ENCODE measurements around the gene TMPRSS9. TPM values are rescaled to one million over a fixed set of nuclear protein-coding genes. Genes with fewer than 3 reads are reported as not detected.

Gene TMPRSS9
- total and polyA plus RNA-seq, 2 of the 13 experiments (the other 11 are each of a cell fraction or from before 2014, with no cell fraction given): 2.5 to 5.2 TPM

GRCh38 chr19:2315121-2315817 lies 44.8 kb upstream of the TMPRSS9 start (continued):
- TF ChIP-seq ZNF121 (CRISPR knock-in tag; IDR thresholded peaks at IDR 0.05) (peak; percentile 41; the same call in 1 of the 2 replicates), ZNF782 (CRISPR knock-in tag; IDR thresholded peaks at IDR 0.05; ENCODE audit: borderline replicate concordance) (no peak)

DNA sequence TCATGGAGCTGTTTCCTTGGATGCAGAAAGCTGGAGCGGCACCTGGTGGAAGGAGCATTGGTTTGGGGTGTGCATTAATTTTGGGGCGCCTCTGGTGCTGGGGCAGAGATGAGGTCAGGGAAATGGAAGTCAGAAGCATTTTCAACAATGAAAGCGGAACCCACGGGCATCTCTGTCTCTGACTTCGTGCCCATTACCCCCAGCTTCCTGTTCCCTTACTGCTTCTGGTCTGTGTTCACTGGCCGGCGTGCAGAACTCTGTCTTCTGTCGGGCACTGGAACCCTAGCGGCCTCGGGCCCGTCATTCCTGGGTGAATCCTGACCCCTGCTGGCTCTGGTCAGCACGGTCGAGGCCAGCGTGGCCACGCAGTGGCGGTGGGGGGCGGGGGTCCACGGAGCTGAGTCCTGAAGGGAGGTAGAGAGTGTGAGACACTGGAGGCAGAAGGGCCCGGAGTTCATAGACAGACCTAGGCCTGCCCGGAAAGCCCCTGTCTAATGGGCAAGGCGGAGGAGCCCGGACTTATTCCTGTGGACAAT lies 44.2 kb upstream of the TMPRSS9 start:
- CTCF ChIA-PET (ENCODE audit: low intra/inter-chr PET ratio, low total read pairs): interaction anchor here (1.5 to 2.4 kb wide), 5 partner anchors 41 to 160 kb away, joined by 4 to 16 read pairs (median 8); partner anchors contain the start of genes PLEKHJ1 and SF3A2
- WGBS (ENCODE audit: low lambda C conversion rate): 5% methylated on average over 12 of the region's 22 CpGs
- H3K27me3 ChIP-seq (ENCODE audit: control insufficient read depth in 1 of 2, insufficient read depth in 2 of 2, low read length in 2 of 2): peaks cover 5 to 7% of the 10 kb centered on the region in 2 experiments; a peak in 4 of 5 replicates
- ATAC-seq (peak; percentile 92), FAIRE-seq (peak; percentile 69), DNase-seq (ENCODE audit: low spot score) (peak; percentile 55)
- H4K20me1 ChIP-seq (ENCODE audit: insufficient read depth, low read length): no peaks in the 10 kb centered on the region
- peak overlapping the region in 2 of 3 experiments; percentile 4 to 61; a peak in 4 of 6 replicates for H3K4me3 ChIP-seq (replicated peaks in 1 of 3; ENCODE audit: insufficient read depth in 1 of 3, low read depth in 2 of 3, low read length in 3 of 3)
- peaks cover 30% of the 10 kb centered on the region for H3K4me1 ChIP-seq (ENCODE audit: insufficient read depth, low read length)
- no peak overlapping the region for H2AFZ ChIP-seq (ENCODE audit: low read length)
- 0 out of 2 replicates have a peak overlapping the region, but pooled peaks have one; percentile 8 for H3K9ac ChIP-seq (ENCODE audit: insufficient read depth, low read depth, low read length)
- H3K9me3 ChIP-seq (ENCODE audit: low read length): peaks cover 9% of the 10 kb centered on the region
- in situ Hi-C loops (cut with HindIII; ENCODE audit: extremely low pct_ligation_motif_present, low pct_unique_long_range_greater_than_20kb): loop anchor here (5.0 to 10.0 kb wide), 3 partner anchors 39 to 161 kb away; partner anchors contain the start of genes AP3D1, PLEKHJ1 and SF3A2
- peak overlapping the region; percentile 83 for H3K4me2 ChIP-seq (ENCODE audit: low read depth, low read length)
- H3K36me3 ChIP-seq (replicated peaks in 1 of 2; ENCODE audit: control insufficient read depth in 1 of 2, insufficient read depth in 2 of 2, low read length in 2 of 2): no peaks in the 10 kb centered on the region
- intact Hi-C loops (cut with micrococcal nuclease; ENCODE audit: unreplicated experiment): loop anchor here (1.0 to 10.0 kb wide), 3 partner anchors 41 to 299 kb away; partner anchors contain the start of genes PLEKHJ1 and SF3A2
- no peaks in the 10 kb centered on the region for H3K79me2 ChIP-seq (ENCODE audit: insufficient read depth, low read length)
- no TSS peak for BruUV-seq (replicated peaks)
- POLR2A ChIA-PET: interaction anchor here (0.5 to 2.6 kb wide), 9 partner anchors 15 to 425 kb away, joined by 3 to 11 read pairs (median 3); partner anchors contain the start of genes AP3D1 and PLEKHJ1
- no peak overlapping the region for H3K27ac ChIP-seq (ENCODE audit: extremely low read length, insufficient read depth, low read length)
- TF ChIP-seq CENPT (CRISPR knock-in tag; IDR thresholded peaks at IDR 0.05; ENCODE audit: low read depth) (0 out of 2 replicates have a peak, but pooled peaks have one; percentile 36), ETV5 (CRISPR knock-in tag; IDR thresholded peaks at IDR 0.05; ENCODE audit: borderline replicate concordance) (0 out of 2 replicates have a peak, but pooled peaks have one; percentile 7), ZNF430 (CRISPR knock-in tag; IDR thresholded peaks at IDR 0.05) (peak; percentile 48; the same call in 1 of the 2 replicates), FOSL2 (CRISPR knock-in tag; IDR thresholded peaks at IDR 0.05) (peak; percentile 35), RORA (CRISPR knock-in tag; IDR thresholded peaks at IDR 0.05) (no peak), YEATS4 (CRISPR knock-in tag; IDR thresholded peaks at IDR 0.05; ENCODE audit: borderline replicate concordance) (no peak), SAFB2 (CRISPR knock-in tag; IDR thresholded peaks at IDR 0.05; ENCODE audit: borderline replicate concordance, low read depth) (no peak), ZMAT3 (CRISPR knock-in tag; conservative IDR thresholded peaks at IDR 0.05) (0 out of 2 replicates have a peak, but pooled peaks have one; percentile 44), TEAD3 (CRISPR knock-in tag; optimal IDR thresholded peaks at IDR 0.05; ENCODE audit: borderline replicate concordance) (no peak), FOXA3 (CRISPR knock-in tag; IDR thresholded peaks at IDR 0.05) (peak; percentile 34; the same call in 1 of the 2 replicates), ZNF530 (CRISPR knock-in tag; IDR thresholded peaks at IDR 0.05; ENCODE audit: low read depth) (no peak), ATF1 (CRISPR knock-in tag; IDR thresholded peaks at IDR 0.05) (no peak), PHF8 (CRISPR knock-in tag; IDR thresholded peaks at IDR 0.05) (peak; percentile 29), ZNF468 (CRISPR knock-in tag; IDR thresholded peaks at IDR 0.05) (no peak)
- TF ChIP-seq, protein P1, sequence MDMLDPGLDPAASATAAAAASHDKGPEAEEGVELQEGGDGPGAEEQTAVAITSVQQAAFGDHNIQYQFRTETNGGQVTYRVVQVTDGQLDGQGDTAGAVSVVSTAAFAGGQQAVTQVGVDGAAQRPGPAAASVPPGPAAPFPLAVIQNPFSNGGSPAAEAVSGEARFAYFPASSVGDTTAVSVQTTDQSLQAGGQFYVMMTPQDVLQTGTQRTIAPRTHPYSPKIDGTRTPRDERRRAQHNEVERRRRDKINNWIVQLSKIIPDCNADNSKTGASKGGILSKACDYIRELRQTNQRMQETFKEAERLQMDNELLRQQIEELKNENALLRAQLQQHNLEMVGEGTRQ (IDR thresholded peaks at IDR 0.05; ENCODE audit: low read depth, low read length): no peak
- TF ChIP-seq, protein P1 (CRISPR knock-in tag; IDR thresholded peaks at IDR 0.05; ENCODE audit: borderline replicate concordance): no peak
- TF ChIP-seq, protein P2, sequence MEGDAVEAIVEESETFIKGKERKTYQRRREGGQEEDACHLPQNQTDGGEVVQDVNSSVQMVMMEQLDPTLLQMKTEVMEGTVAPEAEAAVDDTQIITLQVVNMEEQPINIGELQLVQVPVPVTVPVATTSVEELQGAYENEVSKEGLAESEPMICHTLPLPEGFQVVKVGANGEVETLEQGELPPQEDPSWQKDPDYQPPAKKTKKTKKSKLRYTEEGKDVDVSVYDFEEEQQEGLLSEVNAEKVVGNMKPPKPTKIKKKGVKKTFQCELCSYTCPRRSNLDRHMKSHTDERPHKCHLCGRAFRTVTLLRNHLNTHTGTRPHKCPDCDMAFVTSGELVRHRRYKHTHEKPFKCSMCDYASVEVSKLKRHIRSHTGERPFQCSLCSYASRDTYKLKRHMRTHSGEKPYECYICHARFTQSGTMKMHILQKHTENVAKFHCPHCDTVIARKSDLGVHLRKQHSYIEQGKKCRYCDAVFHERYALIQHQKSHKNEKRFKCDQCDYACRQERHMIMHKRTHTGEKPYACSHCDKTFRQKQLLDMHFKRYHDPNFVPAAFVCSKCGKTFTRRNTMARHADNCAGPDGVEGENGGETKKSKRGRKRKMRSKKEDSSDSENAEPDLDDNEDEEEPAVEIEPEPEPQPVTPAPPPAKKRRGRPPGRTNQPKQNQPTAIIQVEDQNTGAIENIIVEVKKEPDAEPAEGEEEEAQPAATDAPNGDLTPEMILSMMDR (CRISPR knock-in tag; IDR thresholded peaks at IDR 0.05): peak; percentile 98
